Thyroid gland (tissue), 4 donors: ENCODE data around the gene LDHAL6B.

Source experiments
- CTCF ChIP-seq, 6 experiments: fragments of 200-600 bp in 3 of 6; fragments of 450-650 bp in 3 of 6; sonication (generic) in 3 of 6; IDR thresholded peaks; one replicate each; pipeline ENCODE4 v1.5.1; 2016 to 2019; ENCODE audit warnings: antibody characterized with exemption in 6 of 6, mild to moderate bottlenecking in 2 of 6, inconsistent platforms in 1 of 6, moderate library complexity in 1 of 6
- POLR2A ChIP-seq, 2 donors: fragments of 450-650 bp; IDR thresholded peaks; one replicate each; pipeline ENCODE4 v1.6.1; 2017; ENCODE audit warnings: antibody characterized with exemption in 2 of 2, mild to moderate bottlenecking in 2 of 2, moderate library complexity in 1 of 2

GRCh38 chr15:59189241-59189640, 17.4 kb upstream of the LDHAL6B start:
- TF ChIP-seq CTCF (IDR thresholded peaks at IDR 0.05) (no peak), POLR2A (IDR thresholded peaks at IDR 0.05) (no peak)
